Endothelial cell (in vitro differentiated cells): Measurements from ENCODE around the gene PLS1. TPM values are rescaled to one million over a fixed set of nuclear protein-coding genes. Genes with fewer than 3 reads are reported as not detected.

Experiments used
- DNase-seq: peaks from one replicate; pipeline ENCODE4 v3.0.0; 2021; ENCODE audit warnings: low spot score
- H3K27ac Mint-ChIP-seq: one replicate; pipeline ENCODE4 v1.8.0; 2021; ENCODE audit warnings: mixed read lengths, inconsistent platforms; ENCODE audit not compliant: unreplicated experiment
- H3K27me3 Mint-ChIP-seq: one replicate; pipeline ENCODE4 v1.8.0; 2021; ENCODE audit warnings: mild to moderate bottlenecking, moderate library complexity, mixed read lengths, inconsistent platforms; ENCODE audit not compliant: unreplicated experiment
- H3K36me3 Mint-ChIP-seq: one replicate; pipeline ENCODE4 v1.8.0; 2021; ENCODE audit warnings: mild to moderate bottlenecking, low read depth, mixed read lengths, inconsistent platforms; ENCODE audit not compliant: unreplicated experiment
- H3K4me1 Mint-ChIP-seq: one replicate; pipeline ENCODE4 v1.8.0; 2021; ENCODE audit warnings: mild to moderate bottlenecking, mixed read lengths, inconsistent platforms; ENCODE audit not compliant: unreplicated experiment
- H3K4me3 Mint-ChIP-seq: one replicate; pipeline ENCODE4 v1.8.0; 2021; ENCODE audit warnings: mild to moderate bottlenecking, mixed read lengths, inconsistent platforms; ENCODE audit not compliant: unreplicated experiment
- H3K9me3 Mint-ChIP-seq: one replicate; pipeline ENCODE4 v1.8.0; 2021; ENCODE audit warnings: mixed read lengths, inconsistent platforms; ENCODE audit not compliant: unreplicated experiment
- total RNA-seq: library from RNA; stranded (reverse); fragmentation: NEBNext Ultra II Directional; extraction: Animal tissue kit (Norgen Biotek cat#: 25700); gene quantifications from one replicate; pipeline ENCODE4 v1.2.1, GENCODE V29; 2021; ENCODE audit not compliant: unreplicated experiment
- TF ChIP-seq, protein P1 (sequence below): fragments of 200-600 bp; sonication (generic); IDR thresholded peaks from one replicate; pipeline ENCODE4 v1.5.0; 2021; ENCODE audit warnings: antibody characterized with exemption; ENCODE audit not compliant: unreplicated experiment

PLS1 gene
- total RNA-seq, 1 donor from 2014 or later: 2.0 TPM

DNA sequence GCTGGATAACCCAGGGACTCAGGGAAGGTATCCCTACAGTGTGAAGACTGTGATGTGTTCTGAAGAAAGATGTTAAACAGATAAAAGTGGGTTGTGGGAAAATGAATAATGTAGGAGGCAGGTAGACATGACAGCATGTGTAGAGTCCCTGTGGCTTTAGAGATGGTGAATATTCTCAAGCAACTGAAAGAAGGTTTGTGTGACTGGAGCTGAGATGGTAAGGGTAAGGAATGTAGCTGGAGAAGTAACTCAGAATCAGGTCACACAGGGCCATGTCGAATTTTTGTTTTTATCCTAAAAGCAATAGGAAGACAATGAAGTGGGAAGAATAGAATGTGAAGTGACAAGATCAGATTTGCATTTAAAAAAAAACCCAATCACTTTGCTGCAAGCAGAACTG lies 73.9 kb downstream of the PLS1 start:
- DNase-seq: no peak
- Mint-ChIP-seq H3K27me3 (no peaks in the 10 kb centered on the region), H3K4me1 (no peaks in the 10 kb centered on the region), H3K27ac (no peak overlapping the region), H3K36me3 (no peaks in the 10 kb centered on the region), H3K9me3 (no peaks in the 10 kb centered on the region), H3K4me3 (no peak overlapping the region)
- TF ChIP-seq, protein P1, sequence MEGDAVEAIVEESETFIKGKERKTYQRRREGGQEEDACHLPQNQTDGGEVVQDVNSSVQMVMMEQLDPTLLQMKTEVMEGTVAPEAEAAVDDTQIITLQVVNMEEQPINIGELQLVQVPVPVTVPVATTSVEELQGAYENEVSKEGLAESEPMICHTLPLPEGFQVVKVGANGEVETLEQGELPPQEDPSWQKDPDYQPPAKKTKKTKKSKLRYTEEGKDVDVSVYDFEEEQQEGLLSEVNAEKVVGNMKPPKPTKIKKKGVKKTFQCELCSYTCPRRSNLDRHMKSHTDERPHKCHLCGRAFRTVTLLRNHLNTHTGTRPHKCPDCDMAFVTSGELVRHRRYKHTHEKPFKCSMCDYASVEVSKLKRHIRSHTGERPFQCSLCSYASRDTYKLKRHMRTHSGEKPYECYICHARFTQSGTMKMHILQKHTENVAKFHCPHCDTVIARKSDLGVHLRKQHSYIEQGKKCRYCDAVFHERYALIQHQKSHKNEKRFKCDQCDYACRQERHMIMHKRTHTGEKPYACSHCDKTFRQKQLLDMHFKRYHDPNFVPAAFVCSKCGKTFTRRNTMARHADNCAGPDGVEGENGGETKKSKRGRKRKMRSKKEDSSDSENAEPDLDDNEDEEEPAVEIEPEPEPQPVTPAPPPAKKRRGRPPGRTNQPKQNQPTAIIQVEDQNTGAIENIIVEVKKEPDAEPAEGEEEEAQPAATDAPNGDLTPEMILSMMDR: no peak

DNA sequence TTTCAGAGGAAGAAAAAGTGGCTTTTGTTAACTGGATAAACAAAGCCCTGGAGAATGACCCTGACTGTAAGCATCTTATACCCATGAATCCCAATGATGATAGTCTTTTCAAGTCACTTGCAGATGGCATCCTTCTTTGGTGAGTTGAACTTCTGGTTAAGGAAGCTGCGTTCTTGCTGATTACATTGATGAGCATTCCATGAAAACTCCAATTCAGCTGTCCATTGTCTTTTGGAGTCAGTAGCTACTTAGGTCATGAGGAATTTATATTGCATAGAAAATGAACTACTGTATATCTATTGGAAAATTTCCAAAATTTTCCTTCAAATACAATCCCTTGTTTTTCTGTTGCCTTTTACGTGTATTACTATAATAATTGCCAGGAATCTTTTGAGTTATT lies 80.0 kb downstream of the PLS1 start:
- Mint-ChIP-seq H3K4me3 (no peak overlapping the region), H3K36me3 (no peaks in the 10 kb centered on the region), H3K27me3 (no peaks in the 10 kb centered on the region), H3K4me1 (no peaks in the 10 kb centered on the region), H3K27ac (no peak overlapping the region), H3K9me3 (no peaks in the 10 kb centered on the region)
- TF ChIP-seq, protein P1: no peak
- DNase-seq: no peak

DNA sequence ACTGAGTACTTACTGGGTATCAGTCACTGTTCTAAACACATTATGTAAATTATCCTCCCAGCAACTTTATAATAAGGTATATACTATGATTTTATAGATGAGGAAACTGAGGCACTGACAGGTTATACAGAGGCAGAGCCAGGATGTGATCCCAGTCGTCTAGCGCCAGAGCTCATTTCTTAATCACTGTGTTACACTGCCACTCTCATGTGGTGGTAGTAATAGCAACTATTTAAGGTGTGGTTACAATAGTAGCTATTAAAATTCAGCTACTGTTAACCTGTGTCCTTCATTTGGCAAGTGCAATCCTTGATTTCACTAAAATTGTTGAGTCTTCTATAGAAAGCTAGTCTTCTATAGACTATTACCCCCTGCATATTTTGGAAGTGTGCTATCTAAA lies 84.5 kb downstream of the PLS1 start:
- no peaks in the 10 kb centered on the region for H3K9me3 Mint-ChIP-seq
- H3K4me3 Mint-ChIP-seq: no peak overlapping the region
- no peak for DNase-seq
- no peaks in the 10 kb centered on the region for H3K36me3 Mint-ChIP-seq
- H3K27me3 Mint-ChIP-seq: no peaks in the 10 kb centered on the region
- no peak overlapping the region for H3K27ac Mint-ChIP-seq
- TF ChIP-seq, protein P1: no peak
- H3K4me1 Mint-ChIP-seq: no peaks in the 10 kb centered on the region

DNA sequence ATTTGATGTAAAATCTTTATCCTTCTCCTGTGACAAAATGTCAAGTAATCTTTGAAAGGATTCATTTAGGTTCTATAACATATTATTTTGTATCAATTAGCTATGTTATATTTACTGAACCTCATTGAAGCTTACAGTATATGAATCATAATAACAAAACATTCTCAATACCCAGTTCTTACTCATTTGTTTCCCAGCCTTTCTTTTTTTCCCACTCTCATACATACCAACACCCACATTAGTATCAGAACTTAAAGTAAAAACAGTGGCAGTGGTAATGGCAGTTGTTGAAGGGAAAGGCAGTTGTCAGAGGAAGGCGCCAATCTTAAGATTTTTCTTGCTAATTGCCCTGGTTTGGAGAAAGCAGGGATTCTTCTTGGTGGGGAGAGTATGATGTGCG lies 94.4 kb downstream of the PLS1 start:
- no peaks in the 10 kb centered on the region for H3K4me1 Mint-ChIP-seq
- no peak for DNase-seq
- H3K27me3 Mint-ChIP-seq: no peaks in the 10 kb centered on the region
- H3K27ac Mint-ChIP-seq: no peak overlapping the region
- no peaks in the 10 kb centered on the region for H3K36me3 Mint-ChIP-seq
- TF ChIP-seq, protein P1: no peak
- no peak overlapping the region for H3K4me3 Mint-ChIP-seq
- H3K9me3 Mint-ChIP-seq: no peaks in the 10 kb centered on the region

DNA sequence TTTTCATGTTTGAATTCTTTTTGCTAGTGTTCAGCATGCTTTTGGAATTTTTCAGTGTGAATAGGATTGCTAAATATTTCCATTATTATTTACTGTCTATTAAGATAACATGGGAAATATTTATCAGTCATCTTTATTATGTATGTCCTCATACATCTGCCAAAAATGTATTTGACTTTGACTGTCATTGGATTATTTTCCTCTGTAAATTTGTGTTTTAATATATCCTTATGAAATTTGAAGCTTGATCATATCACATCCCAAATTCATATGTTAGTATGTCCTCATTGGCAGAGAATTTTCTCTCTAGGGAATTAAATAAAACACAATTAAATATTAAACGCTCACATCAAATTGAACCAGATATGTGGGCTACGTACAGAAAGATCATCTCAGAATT lies 95.3 kb downstream of the PLS1 start:
- H3K36me3 Mint-ChIP-seq: no peaks in the 10 kb centered on the region
- H3K4me1 Mint-ChIP-seq: no peaks in the 10 kb centered on the region
- no peaks in the 10 kb centered on the region for H3K9me3 Mint-ChIP-seq

More for the DNA sequence above, 95.3 kb downstream of the PLS1 start:
- no peak for DNase-seq
- H3K27me3 Mint-ChIP-seq: no peaks in the 10 kb centered on the region
- H3K4me3 Mint-ChIP-seq: no peak overlapping the region
- H3K27ac Mint-ChIP-seq: no peak overlapping the region
- TF ChIP-seq, protein P1: no peak
